Suprapubic skin (tissue), 4 donors: ENCODE measurements around the gene ATXN1. TPM values are rescaled to one million over a fixed set of nuclear protein-coding genes. Genes with fewer than 3 reads are reported as not detected.

ENCODE experiments used
- DNase-seq, 2 donors: peaks; one replicate each; pipeline ENCODE4 v3.0.0-alpha.2; 2019; ENCODE audit warnings: low spot score in 2 of 2
- H3K27ac ChIP-seq: fragments of 200-600 bp; sonication (generic); one replicate; pipeline ENCODE4 v1.5.1; 2019
- H3K27me3 ChIP-seq: fragments of 200-600 bp; sonication (generic); one replicate; pipeline ENCODE4 v1.5.1; 2019
- H3K36me3 ChIP-seq: fragments of 200-600 bp; sonication (generic); one replicate; pipeline ENCODE4 v1.5.1; 2019
- H3K4me1 ChIP-seq: fragments of 200-600 bp; sonication (generic); one replicate; pipeline ENCODE4 v1.5.1; 2019
- H3K4me3 ChIP-seq: fragments of 200-600 bp; sonication (generic); one replicate; pipeline ENCODE4 v1.5.1; 2019; ENCODE audit warnings: mild to moderate bottlenecking
- H3K9me3 ChIP-seq: fragments of 200-600 bp; sonication (generic); one replicate; pipeline ENCODE4 v1.5.1; 2019
- CTCF ChIP-seq, 2 donors: fragments of 200-600 bp in 1 of 2; fragments of 450-650 bp in 1 of 2; sonication (generic) in 1 of 2; IDR thresholded peaks; one replicate each; pipeline ENCODE4 v1.5.1; 2016 to 2019; ENCODE audit warnings: antibody characterized with exemption in 2 of 2, mild to moderate bottlenecking in 1 of 2, moderate library complexity in 1 of 2
- EP300 ChIP-seq: sonication (generic); formaldehyde crosslinking; IDR thresholded peaks from one replicate; pipeline ENCODE4 v1.6.1; 2017; ENCODE audit warnings: antibody characterized with exemption
- POLR2A ChIP-seq, 2 donors: fragments of 450-650 bp; IDR thresholded peaks; one replicate each; pipeline ENCODE4 v1.6.1; 2017; ENCODE audit warnings: antibody characterized with exemption in 2 of 2, mild to moderate bottlenecking in 2 of 2, moderate library complexity in 2 of 2
- POLR2AphosphoS5 ChIP-seq, 3 donors: sonication (generic); formaldehyde crosslinking; IDR thresholded peaks; one replicate each; pipeline ENCODE4 v1.6.1; 2017; ENCODE audit warnings: antibody characterized with exemption in 3 of 3
- WGBS: methylation state at CpG from one replicate; pipeline ENCODE4 v1.1.5; 2018; 5-methylcytosine and 5-hydroxymethylcytosine counted together
- total RNA-seq, 4 donors: library from RNA; depleted of rRNA; stranded (reverse); fragments of >200 nt; gene quantifications; one replicate each; pipeline ENCODE4 v1.1.0, GENCODE V29; 2016

ATXN1 gene
- total RNA-seq, 4 donors from 2014 or later = 32.8 to 95.4 (median 42.4) TPM

- peaks cover 20% of the 10 kb centered on the region for H3K4me1 ChIP-seq
- H3K9me3 ChIP-seq = no peaks in the 10 kb centered on the region
- no peak for DNase-seq
- H3K36me3 ChIP-seq = no peaks in the 10 kb centered on the region
- H3K27ac ChIP-seq = no peak overlapping the region
- H3K27me3 ChIP-seq = no peaks in the 10 kb centered on the region
- 86% methylated on average over 1 of the region's 1 CpG for WGBS
- no peak overlapping the region for H3K4me3 ChIP-seq
- no peak for TF ChIP-seq CTCF (IDR thresholded peaks at IDR 0.05)
- no peak for TF ChIP-seq EP300
- TF ChIP-seq POLR2A (IDR thresholded peaks at IDR 0.05) = no peak
- TF ChIP-seq POLR2AphosphoS5 (IDR thresholded peaks at IDR 0.05) = no peak
Observed at GRCh38 chr6:16371401-16371800, 389.9 kb downstream of the ATXN1 start.

GRCh38 chr6:16370943-16371342 lies 390.3 kb downstream of the ATXN1 start:
- H3K27ac ChIP-seq = no peak overlapping the region
- H3K4me1 ChIP-seq = peaks cover 20% of the 10 kb centered on the region
- DNase-seq = no peak
- no peaks in the 10 kb centered on the region for H3K9me3 ChIP-seq
- 75% methylated on average over 2 of the region's 2 CpGs for WGBS
- no peaks in the 10 kb centered on the region for H3K36me3 ChIP-seq
- TF ChIP-seq CTCF (IDR thresholded peaks at IDR 0.05) (no peak), EP300 (no peak), POLR2AphosphoS5 (IDR thresholded peaks at IDR 0.05) (no peak), POLR2A (IDR thresholded peaks at IDR 0.05) (no peak)
- no peaks in the 10 kb centered on the region for H3K27me3 ChIP-seq
- H3K4me3 ChIP-seq = no peak overlapping the region

GRCh38 chr6:16369989-16370388 lies 391.3 kb downstream of the ATXN1 start:
- no peak for DNase-seq
- Histone ChIP-seq H3K4me1 (peaks cover 11% of the 10 kb centered on the region), H3K27me3 (no peaks in the 10 kb centered on the region), H3K9me3 (no peaks in the 10 kb centered on the region), H3K36me3 (no peaks in the 10 kb centered on the region), H3K4me3 (no peak overlapping the region), H3K27ac (no peak overlapping the region)
- 82% methylated on average over 5 of the region's 5 CpGs for WGBS
- no peak for TF ChIP-seq POLR2A (IDR thresholded peaks at IDR 0.05)
- TF ChIP-seq POLR2AphosphoS5 (IDR thresholded peaks at IDR 0.05) = no peak
- TF ChIP-seq CTCF (IDR thresholded peaks at IDR 0.05) = no peak
- TF ChIP-seq EP300 = no peak

GRCh38 chr6:16369140-16369745 lies 392.0 kb downstream of the ATXN1 start:
- H3K4me1 ChIP-seq = peaks cover 4% of the 10 kb centered on the region
- H3K9me3 ChIP-seq = no peaks in the 10 kb centered on the region
- no peak overlapping the region for H3K4me3 ChIP-seq
- no peaks in the 10 kb centered on the region for H3K36me3 ChIP-seq
- 92% methylated on average over 8 of the region's 8 CpGs for WGBS
- TF ChIP-seq CTCF (IDR thresholded peaks at IDR 0.05) = no peak
- no peak for TF ChIP-seq POLR2AphosphoS5 (IDR thresholded peaks at IDR 0.05)
- TF ChIP-seq EP300 = no peak
- TF ChIP-seq POLR2A (IDR thresholded peaks at IDR 0.05) = no peak
- H3K27me3 ChIP-seq = no peaks in the 10 kb centered on the region
- no peak overlapping the region for H3K27ac ChIP-seq
- DNase-seq = no peak

GRCh38 chr6:16367571-16367970 lies 393.7 kb downstream of the ATXN1 start:
- WGBS = 73% methylated on average over 3 of the region's 3 CpGs
- no peaks in the 10 kb centered on the region for H3K9me3 ChIP-seq
- H3K27me3 ChIP-seq = no peaks in the 10 kb centered on the region
- DNase-seq = no peak
- TF ChIP-seq POLR2A (IDR thresholded peaks at IDR 0.05) (no peak), CTCF (IDR thresholded peaks at IDR 0.05) (no peak), EP300 (no peak), POLR2AphosphoS5 (IDR thresholded peaks at IDR 0.05) (no peak)
- H3K27ac ChIP-seq = peak overlapping the region; percentile 49
- H3K4me3 ChIP-seq = no peak overlapping the region
- H3K36me3 ChIP-seq = no peaks in the 10 kb centered on the region
- peaks cover 3% of the 10 kb centered on the region for H3K4me1 ChIP-seq
